H54 (cell line): ENCODE data around the gene MRPS18C.
A peak's percentile ranks its signal among the peaks of the same experiment; 100 is the strongest.
"Not testable (repeated sequence)": the region's sequence is repeated elsewhere in the genome, so short reads cannot be mapped to it uniquely, and the experiment has no call there.

Source experiments
- DNase-seq: peaks from one replicate; pipeline ENCODE4 v3.0.0; 2011; ENCODE audit warnings: low spot score, mixed read lengths; ENCODE audit not compliant: insufficient read length
- FAIRE-seq: peaks from 3 replicates; lab custom pipeline; 2011; peaks lifted over from hg19 to GRCh38; lab: Jason Lieb, UNC
- POLR2A ChIP-seq: IDR thresholded peaks from 2 replicates; pipeline ENCODE4 v1.6.1; 2011; ENCODE audit warnings: low read depth, mild to moderate bottlenecking, low read length

Gene MRPS18C

DNA sequence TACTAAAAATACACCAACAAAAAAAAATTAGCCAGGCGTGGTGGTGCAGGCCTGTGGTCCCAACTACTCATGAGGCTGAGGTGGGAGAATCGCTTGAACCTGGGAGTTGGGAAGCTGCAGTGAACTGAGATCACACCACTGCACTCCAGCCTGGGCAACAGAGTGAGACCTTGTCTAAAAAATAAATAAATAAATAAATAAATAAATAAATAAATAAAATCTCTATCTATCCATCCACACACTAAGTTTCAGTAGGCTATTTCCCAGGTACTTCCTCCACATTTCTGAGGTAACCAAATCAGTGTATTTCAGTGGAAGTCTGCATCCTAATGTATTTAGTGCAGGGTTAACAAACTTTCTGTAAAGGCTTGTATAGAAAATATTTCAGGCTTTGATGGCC is 18.1 kb downstream of the MRPS18C start:
- no peak for TF ChIP-seq POLR2A
- DNase-seq (no peak), FAIRE-seq (no peak)

DNA sequence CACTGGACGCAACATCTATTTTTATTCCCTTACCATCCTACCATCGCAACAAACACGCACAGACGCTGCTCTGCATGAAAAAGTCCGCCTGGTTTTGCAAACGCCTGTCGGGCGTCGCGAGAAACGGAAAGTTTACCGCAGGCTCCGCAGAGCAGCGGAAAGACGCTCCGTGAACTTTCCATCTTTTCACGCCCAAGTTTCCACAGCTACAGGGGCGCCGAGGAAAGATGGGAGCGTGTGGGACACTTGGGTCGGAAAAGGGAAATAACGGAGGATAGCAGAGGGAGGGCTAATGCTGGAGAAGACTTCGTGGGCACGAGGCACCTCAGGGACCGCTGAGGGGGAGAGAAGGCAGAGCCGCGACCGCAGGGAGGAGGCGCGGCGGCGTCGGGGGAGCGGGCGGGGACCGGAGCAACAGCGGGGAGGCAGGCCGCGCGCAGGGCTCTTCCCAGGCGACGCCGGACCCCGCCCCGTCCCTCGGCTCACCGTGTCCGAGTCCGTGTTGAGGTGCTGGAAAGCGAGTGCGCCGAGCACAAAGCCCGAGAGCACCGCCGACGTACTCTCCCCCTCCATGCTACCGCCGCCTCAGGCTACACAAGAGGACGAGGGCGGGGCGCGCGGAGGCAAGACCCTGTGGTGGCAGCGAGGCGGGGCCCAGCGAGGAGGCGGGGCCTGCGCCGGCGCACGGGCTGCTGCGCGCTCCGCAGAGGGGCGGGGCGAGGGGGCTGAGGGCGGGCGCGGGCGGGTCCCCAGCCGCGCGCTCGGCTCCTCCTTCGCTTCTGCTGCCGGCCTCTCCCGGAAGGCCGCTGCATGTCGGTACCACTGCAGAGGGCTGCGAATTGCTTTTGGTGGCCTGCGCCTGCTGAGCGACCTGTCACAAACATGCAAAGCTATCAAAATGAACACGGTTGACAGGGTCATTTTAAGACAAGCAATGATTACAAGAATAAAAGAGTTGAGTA is 28.9 kb downstream of the MRPS18C start, which contains the start of gene ABRAXAS1:
Gene ABRAXAS1 (minus strand): TSS at position 601 of the 962 bp plus-strand sequence. CDS start 28 bp downstream, at position 573.
- peak; percentile 75 for DNase-seq
- FAIRE-seq: no peak
- peak; percentile 77 for TF ChIP-seq POLR2A

DNA sequence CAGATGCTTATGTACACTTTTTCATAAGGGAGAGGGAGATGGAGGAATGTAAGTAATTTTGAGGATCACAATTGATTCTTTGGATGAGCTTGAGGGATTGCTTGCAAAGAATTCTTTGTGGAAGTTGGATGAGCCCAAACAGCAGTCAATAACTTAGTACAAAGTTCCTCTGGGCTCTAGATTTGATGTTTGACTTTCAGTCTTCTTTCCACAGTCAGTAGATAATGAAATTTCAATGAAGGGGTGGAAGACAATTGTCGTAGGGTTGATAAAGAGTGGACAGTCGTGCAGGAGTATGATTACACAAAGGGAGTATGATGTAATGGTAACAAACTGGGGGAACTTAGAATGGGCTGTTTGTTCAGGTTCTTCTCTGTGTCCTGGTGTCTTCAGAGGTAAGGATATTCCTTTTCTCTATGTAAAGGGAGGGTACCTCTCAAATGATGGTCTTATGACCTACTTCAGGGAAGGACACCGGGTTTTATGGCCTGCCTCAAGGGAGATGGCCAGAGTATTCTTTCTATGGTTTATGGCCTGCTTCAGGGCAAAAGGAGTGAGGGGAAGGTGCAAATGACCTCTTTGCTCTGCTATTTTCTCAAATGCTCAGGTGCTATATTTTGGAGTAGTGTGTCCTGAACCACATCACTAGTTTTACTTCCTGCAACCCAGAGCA is 30.7 kb downstream of the MRPS18C start:
- FAIRE-seq (no peak), DNase-seq (no peak)
- TF ChIP-seq POLR2A: no peak

DNA sequence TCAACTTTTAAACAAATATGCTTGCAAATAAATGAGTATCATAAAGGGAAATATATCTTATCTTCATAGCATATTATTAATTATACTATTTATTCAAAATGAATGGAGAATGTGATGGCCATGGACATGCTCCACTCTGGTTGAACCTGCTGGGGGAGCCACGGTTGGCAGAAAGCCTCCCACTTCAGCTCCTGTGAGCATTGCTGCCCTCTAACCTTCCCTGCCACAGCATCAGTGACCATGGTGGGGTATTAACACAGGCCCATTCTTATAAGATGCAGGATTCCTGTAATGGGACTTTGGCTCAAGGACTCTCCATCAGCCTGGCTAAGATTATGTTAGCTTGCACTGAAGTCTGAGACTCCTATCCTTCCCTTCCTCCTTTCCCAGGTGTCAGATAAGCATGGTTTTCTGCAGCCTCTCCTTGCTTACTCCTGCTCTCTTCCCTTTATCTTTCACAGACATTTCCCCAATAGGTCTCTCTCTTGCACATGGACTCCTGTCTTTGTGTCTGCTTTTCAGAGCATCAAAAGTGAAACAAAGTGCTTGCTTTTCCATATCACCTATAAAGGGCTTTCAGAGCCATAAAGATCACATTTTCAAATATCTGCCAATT is 34.0 kb downstream of the MRPS18C start:
- DNase-seq: no peak
- no peak for FAIRE-seq

DNA sequence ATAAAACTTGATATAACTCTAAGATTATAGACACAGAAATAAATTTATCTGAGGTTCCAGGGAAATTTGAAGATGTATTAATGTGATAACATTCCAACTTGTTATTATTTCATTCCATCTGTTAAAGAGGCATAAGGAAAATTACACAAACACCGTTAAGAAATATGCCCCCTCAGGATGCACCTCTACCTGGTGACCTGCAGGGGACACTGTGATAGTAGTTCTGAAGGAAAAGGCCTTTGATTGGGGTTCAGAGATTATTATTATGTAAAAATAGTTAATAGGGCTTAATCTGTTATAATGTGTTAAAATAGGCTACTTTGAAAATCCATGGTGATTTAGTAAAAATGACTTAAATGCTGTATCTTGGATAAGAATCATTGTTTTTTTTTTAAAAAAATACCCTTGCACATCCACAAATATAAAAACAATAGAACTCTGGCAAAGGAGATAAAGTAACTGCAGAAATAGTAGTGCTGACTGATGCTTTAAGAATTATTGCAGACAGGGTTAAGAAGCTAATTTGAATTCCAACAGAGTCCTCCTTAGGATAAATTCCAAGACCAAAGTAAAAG is 35.1 kb downstream of the MRPS18C start:
- no peak for TF ChIP-seq POLR2A
- peak; percentile 21 for DNase-seq
- no peak for FAIRE-seq

More for the DNA sequence above, 34.0 kb downstream of the MRPS18C start:
- no peak for TF ChIP-seq POLR2A

DNA sequence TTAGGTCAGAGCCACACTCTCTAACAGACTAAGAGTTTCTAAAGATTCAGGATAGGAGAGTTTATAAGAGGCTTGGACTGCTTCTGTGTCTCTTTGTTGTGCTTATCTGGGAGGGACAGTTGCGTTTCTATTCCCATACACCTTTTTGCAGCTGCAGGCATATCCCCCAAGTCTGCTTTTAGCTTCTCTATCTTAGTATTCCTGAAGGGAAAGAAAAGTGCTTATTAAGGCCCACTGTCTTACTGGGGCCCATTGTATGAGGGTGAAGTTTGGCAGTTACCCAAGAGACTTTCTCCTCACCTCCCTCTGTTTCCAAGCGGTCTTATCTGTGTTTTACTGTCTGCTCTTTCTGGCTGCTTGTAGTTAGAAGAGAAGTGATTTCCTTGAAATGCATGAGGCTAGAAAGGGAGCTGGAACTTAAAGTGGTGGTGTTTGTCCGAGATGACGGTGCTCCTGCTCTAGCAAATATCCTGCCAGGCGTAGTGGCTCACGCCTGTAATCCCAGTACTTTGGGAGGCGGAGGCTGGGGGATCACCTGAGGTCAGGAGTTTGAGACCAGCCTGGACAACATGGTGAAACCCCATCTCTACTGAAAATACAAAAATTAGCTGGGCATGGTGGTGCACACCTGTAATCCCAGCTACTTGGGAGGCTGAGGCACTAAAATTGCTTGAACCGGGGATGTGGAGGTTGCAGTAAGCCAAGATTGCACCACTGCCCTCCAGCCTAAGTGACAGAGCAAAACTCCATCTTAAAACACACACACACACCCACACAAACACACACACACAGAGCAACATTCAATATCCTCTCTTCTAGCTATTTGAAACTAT is 40.4 kb downstream of the MRPS18C start:
- not testable (repeated sequence) for FAIRE-seq, DNase-seq

DNA sequence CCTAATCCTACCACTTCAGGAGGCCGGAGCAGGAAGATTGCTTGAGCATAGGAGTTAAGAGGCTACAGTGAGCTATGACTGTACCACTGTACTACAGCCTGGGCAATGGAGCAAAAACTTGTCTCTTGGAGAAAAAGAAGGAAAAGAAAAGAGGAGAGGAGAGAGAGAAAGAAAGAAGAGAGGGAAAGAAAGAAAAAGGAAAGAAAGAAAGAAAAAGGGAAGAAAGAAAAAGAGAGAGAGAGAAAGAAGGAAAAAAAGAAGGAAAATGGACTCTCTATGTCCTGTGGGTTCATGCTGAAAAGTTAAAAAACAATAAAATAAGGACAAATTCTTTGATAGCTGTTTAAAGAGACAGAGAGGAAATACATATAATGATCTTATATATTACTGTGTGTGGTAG is 42.3 kb downstream of the MRPS18C start:
- TF ChIP-seq POLR2A: no peak
- FAIRE-seq (no peak), DNase-seq (no peak)

DNA sequence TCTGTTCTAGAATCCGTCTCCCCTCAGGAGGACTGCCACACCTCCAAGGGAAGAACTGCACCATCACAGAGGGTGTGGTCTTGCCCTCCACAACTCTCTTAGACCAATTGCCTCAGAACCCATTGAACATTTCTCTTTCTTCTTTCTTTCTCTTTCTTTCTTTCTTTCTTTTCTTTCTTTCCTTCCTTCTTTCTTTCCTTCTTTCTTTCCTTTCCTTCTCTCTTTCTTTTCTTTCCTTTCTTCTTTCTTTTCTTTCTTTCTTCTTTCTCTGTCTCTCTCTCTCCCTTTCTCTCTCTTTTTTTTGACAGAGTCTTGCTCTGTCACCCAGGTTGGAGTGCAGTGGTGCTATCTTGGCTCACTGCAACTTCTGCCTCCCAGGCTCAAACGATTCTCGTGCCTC is 45.8 kb downstream of the MRPS18C start:
- FAIRE-seq, DNase-seq: not testable (repeated sequence)

DNA sequence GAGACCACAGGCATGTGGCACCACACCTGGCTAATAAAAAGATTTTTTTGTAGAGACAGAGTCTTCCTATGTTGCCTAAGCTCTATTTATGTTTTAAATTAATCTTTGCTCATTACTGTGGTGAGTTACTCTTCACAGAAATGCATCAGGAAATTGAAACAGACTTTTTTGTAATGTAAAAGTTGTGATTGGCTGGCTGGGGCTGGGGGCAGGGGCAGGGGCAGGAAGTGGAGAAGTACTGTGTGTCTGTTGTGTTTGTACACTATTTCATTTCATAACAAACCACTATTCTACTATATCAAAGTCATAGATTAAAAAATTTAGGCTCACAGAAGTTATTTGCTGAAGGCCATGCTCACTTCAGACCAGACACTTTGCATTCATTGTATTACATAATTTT is 48.1 kb downstream of the MRPS18C start:
- no peak for DNase-seq
- FAIRE-seq: no peak
- no peak for TF ChIP-seq POLR2A

DNA sequence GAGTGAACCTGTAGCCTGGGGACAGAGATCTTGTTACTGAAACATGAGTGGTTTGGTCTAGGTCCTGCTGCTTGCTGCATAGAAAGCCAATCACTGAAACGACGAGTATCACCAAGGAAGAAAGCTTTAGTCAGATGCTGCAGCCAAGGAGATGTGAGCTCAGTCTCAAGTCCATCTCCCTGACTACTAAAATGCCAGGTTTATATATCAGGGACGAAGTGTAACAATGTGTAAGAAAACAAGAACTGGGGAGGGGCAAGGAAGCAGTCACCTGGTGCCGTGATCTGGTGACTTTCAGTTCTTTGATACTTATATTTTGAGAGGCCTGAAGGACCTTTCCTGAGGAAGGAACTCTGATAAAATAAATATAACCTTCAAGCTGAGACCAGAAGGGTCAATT is 48.6 kb downstream of the MRPS18C start:
- DNase-seq (no peak), FAIRE-seq (no peak)
- no peak for TF ChIP-seq POLR2A

DNA sequence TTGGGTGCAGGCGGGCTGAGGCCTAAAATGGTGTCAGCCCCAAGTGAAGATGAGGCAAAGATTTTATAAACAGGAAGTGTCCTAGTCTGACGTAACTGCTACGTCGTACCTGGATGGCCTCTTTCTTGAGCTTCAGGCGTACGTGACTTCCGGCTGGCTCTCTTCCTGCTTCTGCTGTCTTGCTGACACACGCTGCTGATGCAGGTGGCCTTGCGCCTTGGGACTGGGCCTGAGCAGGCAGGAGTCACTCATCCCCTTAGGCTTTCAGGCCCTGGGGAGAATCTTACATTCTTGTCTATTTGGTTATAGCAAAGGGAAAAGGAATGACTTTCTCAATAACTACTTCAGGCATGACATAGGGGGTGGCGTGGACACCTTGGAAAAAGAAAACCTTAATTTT is 49.1 kb downstream of the MRPS18C start:
- TF ChIP-seq POLR2A: no peak
- FAIRE-seq (no peak), DNase-seq (no peak)

DNA sequence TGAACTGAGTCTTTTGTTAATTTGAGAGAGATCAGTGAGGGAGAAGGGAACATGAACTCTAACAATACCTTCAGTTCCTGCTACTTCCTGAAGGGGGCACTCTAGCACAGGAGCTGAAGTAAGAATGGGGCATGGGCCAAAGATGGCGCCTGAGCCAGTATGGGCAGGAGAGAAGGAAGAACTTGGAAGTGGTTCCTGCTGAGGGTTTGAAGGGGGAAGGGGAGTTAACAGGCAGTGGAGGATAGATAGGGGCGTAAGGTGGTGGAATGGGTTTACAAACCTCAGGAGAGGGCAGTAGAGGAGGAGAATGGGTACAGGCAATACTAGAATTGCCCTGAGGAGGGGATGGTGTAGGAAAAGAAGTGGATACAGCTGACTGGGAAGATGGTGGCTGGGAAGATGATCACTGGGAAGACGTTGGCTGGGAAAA is 53.3 kb downstream of the MRPS18C start:
- not testable (repeated sequence) for DNase-seq, FAIRE-seq

DNA sequence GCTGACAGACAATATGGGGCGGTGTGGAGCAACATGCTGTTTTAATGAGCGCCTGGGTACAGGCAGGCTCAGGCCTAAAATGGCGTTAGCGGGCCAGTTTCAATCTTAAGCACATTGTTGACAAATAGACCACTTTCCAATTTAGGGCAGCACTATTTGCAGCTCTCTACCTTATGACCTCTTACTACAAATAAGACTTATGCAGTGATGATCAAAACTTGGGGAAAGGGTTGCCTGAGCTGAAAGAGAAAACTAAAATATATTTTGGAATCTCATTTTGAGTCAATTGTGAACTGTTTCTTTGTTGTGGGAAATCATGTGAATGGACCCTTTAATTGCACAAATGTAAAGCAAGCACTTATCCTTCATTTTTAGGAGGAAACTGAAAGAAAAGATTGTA is 54.6 kb downstream of the MRPS18C start:
- DNase-seq (no peak), FAIRE-seq (no peak)
- no peak for TF ChIP-seq POLR2A
